ENCODE data around the gene PRR36. TPM values are rescaled to one million over a fixed set of nuclear protein-coding genes. Genes with fewer than 3 reads are reported as not detected.

PRR36 gene
- total RNA-seq, 1 donor from 2014 or later: not detected

DNA sequence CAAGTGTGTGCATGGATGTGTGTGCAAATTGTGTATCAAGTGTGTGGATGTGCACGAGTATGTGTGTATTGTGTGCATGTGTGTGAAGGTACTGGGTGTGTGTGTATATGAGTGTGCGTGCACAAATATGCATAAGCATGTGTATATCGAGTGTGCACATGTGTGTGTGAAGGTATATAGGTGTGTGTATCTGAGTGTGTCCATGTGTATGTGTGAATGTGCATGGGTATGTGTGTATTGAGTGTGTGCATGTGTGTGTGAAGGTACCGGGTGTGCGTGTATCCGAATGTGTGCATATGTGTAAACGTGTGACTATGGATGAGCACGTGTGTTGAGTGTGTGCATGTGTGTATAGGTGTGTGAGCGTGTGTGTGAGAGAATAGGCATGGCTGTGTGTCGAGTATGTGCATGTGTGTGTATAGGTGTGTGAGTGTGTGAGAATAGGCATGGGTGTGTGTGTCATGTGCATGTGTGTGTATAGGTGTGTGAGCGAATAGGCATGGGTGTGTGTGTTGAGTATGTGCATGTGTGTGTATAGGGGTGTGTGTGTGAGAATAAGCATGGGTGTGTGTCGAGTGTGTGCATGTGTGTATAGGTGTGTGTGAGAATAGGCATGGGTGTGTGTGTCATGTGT, 31.4 kb downstream of the PRR36 start:
- no peak for DNase-seq

DNA sequence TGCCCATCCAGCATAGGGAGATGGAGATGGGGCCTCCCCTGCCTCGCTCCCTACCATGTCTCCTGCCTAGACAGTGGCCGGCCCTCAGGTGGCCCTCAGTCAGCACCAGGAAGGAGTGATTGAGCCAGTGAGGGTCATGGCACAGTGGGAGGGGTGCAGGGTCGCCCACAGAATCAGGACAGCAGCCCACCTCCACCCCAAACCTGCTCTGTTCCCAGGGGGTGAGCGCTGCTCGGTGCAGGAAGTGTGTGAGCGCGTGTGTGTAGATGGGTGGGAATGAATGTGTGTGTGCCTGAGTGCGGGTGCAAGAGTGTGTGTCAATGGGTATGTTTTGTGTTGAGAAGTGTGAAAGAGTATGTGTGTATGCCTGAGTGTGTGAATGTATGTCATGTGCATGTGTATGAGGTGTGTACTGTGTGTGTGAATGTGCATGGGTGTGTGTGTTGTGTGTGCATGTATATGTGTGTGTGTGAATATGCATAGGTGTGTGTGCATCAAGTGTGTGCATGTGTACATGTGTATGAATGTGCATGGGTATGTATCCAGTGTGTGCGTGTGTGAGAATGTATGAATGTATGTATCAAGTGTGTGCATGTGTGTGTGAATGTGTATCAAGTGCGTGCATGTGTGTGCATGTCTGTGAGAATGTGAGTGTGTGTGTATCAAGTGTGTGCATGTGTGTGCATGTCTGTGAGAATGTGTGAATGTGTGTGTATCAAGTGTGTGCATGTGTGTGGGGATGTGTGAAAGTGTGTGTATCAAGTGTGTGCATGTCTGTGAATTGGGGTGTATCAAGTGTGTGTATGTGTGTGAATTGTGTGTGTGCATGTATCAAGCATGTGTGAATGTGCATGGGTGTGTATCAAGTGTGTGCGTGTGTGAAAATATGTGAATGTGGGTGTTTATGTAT, 32.2 kb downstream of the PRR36 start:
- DNase-seq: no peak

- DNase-seq: no peak
Measured at GRCh38 chr19:7840629-7841028, 33.6 kb downstream of the PRR36 start.

DNA sequence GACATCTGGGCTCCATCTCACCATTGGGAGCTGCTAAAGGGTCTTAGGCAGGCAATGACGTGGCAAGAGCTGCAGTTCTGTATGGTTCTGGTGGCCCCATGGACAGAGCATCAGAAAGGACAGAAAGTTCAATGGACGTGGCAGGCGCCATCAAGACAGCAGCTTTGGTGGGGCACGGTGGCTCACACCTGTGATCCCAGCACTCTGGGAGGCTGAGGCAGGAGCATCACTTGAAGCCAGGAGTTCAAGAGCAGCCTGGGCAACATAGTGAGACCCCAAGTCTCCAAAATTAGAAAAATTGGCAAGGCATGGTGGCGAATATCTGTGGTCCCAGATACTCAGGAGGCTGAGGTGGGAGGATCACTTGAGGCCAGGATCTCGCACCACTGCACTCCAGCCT, 34.7 kb downstream of the PRR36 start:
- DNase-seq: no peak

- peak; percentile 51 for DNase-seq
Measured at GRCh38 chr19:7833225-7834099, 40.7 kb downstream of the PRR36 start.

DNA sequence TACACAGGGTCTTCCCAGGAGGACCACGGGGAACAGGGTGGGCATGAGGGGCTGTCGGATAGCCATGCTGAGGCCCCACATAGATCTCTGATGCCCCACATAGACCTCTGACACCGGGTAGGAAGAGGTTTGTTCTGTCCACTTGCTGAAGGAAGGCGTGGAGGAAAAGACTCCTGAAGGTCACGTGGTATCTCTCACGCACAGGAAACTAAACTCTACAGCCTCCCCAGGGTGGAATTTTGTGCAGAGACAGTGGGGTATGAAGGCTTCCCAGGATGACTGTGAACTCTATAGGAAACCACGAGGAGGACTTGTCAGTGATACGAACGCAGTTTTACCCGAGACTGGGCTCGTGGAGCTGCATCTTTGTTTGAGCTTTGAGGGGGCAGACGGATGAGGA, 41.4 kb downstream of the PRR36 start:
- peak; percentile 67 for DNase-seq

DNA sequence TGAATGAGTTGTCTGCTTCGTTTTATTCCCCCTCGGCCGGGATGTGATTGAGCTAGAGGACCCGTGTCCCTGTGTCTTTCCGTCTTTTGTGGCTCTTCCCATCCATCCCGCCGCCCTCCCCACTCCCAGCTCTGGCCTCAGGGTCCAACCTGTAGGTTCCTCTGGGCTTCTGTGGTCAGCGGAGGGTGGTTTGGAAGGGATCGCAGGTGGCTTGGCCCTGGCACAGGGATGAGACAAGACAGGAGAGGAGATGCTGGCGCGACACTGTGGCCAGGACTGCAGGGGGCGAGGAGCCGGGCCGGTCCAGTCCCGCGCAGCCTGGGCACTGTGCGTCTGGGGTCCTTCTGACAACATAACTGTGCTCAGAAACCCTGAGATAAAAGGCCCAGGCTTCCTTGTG, 42.2 kb downstream of the PRR36 start:
- DNase-seq: no peak

DNA sequence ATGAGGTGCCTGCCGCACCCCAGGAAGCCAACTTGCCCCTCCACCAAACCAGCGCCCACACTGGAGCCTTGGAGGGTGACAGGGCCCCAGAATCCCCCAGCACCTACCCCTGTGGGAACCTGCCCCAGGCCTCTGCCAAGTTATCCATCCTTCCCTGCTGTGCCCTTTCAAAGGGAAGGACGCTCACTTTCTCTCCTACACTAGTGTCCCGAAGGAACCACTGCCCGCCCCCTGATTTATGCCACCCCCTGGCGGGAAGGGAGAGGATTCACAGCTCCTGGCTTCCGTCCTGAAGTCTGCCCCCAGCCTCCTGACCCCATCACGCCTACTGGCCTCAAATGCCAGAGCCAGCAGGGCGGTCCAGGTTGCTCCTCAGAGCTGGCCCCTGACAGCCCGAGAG, 42.7 kb downstream of the PRR36 start:
- peak; percentile 63 for DNase-seq

GRCh38 chr19:7830823-7831222, 43.4 kb downstream of the PRR36 start:
- DNase-seq: no peak

DNA sequence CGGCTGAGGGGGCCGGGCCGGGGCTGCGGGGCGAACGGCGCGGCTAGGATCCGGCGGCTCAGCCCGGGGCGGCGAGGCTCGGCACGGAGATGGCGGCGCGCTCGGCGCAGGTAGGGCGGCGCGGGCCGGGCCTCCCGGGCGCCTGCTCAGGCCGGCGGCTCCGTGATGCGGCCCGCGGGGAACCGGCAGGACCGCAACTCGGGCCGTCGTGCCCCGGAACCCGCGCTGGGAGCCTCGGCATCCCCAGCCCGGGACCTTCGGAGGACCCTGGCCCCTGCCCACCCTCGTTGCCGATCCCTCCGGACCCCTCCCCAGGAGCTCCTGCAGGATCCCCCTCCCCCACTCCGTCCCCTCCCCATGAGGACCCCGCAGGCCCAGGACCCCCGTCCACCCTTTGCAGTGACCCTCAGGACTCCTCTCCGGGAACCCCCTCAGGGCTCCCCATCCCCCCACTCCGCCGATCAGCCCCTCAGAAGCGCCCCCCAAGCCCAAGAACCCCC, 43.9 kb downstream of the PRR36 start:
- no peak for DNase-seq

DNA sequence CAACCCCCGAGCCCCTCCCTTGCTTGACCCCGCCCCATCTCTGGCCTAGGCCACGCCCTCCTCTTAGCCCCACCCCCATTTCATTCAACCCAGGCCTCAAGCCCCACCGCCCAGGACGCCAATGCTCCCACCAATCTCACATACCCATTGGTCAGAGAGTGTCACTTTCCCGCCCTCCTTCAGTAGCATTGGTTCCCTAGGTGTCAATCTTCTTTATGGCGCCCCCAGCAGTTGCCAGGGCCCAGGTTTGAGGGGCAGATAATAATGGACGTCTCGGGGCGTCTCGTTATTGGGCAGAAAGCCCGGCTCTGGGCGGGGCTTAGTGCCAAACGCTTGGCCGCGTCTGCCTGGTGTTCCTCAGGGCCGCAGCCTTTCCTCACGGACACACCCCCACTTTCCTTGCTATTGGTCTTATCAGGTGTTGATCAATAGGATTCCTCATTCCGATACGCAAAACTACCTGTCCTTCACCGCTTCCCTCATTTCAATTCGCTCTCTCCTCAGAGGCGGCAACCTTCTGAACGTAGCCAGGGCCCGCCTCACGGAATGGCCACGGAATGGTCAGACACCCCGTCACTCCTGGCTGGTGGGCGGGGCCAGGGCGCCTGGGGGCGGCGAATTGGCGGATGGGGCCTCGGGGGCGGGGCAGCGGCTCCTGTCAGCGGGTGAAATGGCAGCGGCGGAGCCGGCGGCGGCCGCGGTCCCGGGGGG, 44.5 kb downstream of the PRR36 start, which contains the start of gene EVI5L:
EVI5L (plus strand) TSS at position 658 of the 711 bp plus-strand sequence. CDS start 16,325 bp downstream, outside the sequence.
- DNase-seq: peak; percentile 100

- no peak for DNase-seq
Measured at GRCh38 chr19:7829166-7829520, 45.0 kb downstream of the PRR36 start.

- DNase-seq: no peak
Measured at GRCh38 chr19:7823686-7824301, 50.4 kb downstream of the PRR36 start.

- no peak for DNase-seq
Measured at GRCh38 chr19:7822910-7823515, 51.2 kb downstream of the PRR36 start.

DNA sequence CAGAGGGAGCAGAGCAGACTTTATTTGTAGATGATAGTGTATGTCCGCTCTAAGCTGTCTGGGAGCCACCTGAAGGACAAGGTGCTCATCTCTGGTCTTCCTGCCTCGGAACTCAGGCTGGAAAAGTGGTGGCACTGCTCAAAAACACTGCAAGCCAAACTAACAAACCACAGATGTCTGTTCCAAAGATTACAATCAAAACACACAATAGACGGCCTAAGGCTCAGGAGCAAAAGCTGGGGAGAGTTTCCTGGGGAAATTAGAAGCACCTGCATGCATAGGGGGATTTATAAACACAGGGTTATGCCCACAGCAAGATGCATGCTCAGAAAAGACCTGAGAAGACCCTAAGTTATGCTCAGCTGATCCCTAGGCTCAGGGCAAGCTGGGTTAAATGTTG, 53.6 kb downstream of the PRR36 start:
- no peak for DNase-seq

DNA sequence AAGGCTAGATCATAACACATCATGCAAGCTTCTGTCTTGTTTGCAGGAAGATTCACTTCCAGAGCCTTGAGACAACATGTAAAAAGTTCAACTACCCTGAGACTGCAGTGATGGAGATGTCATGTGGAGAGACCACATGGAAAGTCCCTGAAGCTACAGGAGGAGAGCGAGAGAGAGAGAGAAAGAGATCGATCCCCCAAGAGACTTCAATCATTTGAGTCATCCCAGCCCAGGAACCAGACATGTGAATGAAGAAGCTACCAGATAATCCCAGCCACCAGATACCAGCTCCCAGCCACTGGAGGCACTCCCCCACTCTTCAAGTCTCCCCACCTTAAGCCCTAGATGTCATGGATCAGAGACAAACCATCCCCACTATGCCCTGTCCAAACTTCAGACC, 54.9 kb downstream of the PRR36 start:
- no peak for DNase-seq

DNA sequence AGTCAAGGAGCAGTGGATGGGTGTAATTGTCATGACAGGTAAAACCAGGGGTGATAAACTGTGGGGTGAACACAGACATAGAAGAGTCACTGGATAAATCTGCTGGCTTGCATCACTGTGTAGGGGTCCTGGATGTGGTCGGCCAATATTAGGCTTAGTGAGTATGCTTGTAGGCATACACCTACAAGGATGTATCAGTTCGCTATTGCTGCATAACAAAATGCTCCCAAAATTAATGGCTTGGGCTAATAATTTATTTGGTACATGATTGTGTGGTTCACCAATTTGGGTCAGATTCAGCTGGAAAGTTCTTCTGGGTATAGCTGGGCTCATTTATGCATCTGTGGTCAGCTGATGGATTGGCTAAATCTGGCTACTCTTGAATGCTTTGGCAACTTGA, 55.4 kb downstream of the PRR36 start:
- DNase-seq: no peak

Data from dermis blood vessel endothelial cell (primary cell).